Subcutaneous adipose tissue (tissue), 4 donors: ENCODE measurements around the gene NDUFS2. TPM values are rescaled to one million over a fixed set of nuclear protein-coding genes. Genes with fewer than 3 reads are reported as not detected.

Source experiments
- total RNA-seq, 4 donors: library from RNA; depleted of rRNA; stranded (reverse); fragments of >200 nt; gene quantifications; one replicate each; pipeline ENCODE4 v1.1.0, GENCODE V29; 2016
- TF ChIP-seq, protein P1 (sequence below): fragments of 450-650 bp; IDR thresholded peaks from one replicate; pipeline ENCODE4 v1.5.1; 2016; ENCODE audit warnings: low read depth, mild to moderate bottlenecking, control low read depth, antibody characterized with exemption, moderate library complexity

The NDUFS2 gene
- total RNA-seq, 4 donors from 2014 or later, result 74.7 to 125 (median 106) TPM

DNA sequence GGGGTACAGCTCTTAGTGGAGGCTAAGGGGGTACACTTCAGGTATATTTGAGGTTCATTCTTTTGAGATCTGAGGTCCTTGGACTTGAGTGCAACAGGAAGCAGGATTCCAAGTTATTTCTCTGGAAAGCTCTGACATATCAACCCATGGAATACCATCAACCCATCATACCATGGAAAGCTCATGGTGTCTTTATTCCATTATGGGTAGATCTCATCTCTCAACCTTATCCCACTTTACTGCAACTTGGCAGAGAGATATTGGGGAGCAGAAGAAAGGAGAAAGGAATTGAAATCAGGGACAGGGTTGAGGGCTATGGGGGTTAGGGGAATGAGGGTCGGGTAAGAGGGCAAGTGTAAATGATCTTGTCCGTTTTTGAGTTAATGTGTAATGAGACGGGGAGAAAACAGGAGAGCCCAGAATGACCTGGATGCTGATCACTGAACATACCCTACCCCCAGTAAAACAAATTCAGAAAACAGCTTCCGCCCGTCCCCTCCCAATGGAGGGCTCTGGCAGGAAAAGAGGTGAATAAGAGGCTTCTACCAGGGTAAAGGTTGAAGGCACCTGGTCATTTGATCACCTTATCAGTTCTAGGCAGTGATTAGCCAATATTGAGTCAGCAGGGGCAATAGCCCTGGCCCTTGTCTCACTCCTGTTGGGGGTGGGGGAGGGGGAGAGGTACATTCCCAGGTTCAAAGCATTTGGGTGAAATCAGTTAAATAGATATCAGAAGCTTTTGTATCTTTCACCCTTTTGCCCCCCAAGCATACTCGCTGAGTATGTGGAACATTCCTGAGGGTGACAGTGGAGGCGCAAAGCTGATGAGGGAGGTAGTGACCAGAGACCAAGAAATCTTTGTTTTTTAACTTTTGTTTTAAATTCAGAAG, 21.9 kb downstream of the NDUFS2 start:
- TF ChIP-seq, protein P1, sequence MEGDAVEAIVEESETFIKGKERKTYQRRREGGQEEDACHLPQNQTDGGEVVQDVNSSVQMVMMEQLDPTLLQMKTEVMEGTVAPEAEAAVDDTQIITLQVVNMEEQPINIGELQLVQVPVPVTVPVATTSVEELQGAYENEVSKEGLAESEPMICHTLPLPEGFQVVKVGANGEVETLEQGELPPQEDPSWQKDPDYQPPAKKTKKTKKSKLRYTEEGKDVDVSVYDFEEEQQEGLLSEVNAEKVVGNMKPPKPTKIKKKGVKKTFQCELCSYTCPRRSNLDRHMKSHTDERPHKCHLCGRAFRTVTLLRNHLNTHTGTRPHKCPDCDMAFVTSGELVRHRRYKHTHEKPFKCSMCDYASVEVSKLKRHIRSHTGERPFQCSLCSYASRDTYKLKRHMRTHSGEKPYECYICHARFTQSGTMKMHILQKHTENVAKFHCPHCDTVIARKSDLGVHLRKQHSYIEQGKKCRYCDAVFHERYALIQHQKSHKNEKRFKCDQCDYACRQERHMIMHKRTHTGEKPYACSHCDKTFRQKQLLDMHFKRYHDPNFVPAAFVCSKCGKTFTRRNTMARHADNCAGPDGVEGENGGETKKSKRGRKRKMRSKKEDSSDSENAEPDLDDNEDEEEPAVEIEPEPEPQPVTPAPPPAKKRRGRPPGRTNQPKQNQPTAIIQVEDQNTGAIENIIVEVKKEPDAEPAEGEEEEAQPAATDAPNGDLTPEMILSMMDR, result no peak

DNA sequence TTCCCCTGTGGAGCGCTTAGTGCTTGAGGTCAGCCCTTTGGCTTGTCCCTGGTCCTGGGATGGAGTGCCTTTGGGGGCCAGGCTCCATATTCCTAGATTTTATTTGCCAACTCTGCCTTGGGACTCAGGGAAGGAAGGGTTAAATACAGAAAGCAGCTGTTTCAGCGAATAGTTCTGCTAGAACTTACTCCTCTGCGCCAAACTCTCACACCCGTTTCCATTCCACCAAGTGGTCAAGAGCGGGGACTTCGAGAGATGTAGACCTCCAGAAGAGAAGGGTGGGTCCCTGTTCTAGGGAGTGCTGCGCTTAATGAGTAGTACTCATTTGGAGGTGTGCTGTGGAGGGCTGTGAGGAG, 23.0 kb downstream of the NDUFS2 start:
- TF ChIP-seq, protein P1, result no peak

DNA sequence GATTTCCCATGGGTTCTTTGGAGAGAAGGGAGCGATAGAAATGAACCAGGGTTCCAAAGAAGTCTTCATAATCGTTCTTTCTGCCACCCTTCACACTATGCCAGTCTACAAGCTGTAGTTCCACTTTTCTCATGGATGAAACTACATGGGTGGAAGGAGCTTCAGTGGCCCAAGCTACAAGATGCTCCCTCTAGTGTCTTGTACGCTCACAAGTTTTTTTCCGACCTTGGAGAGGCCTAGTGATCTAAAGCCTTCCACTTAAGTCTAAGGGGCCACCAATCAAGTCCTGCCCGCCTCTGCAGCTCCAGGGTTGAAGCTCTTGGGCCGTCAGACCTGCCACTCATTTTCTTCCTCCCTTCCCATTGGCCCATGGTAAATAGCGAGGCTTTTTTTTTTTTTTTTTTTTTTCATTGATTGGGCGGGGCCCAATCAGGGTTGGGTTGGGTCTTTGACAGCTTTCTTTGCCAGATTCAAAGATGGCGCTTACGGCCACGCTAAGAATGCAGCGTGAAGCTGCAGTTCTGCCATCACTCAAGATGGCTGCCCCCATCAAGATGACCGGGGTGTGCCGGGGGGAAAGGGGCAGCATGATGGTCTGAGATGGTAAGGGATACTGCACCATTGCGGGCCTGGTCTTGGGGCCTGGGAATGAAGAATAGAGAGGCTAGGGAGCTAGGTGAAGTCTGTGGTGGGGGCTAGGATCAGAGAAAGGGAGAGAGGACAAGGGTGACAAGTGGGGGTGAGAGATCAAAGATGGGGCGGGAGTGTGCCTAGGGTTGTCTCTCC, 23.6 kb downstream of the NDUFS2 start, which contains the start of gene TOMM40L:
Gene TOMM40L (plus strand): TSS at position 527 of the 786 bp plus-strand sequence. CDS start 430 bp downstream, outside the sequence.
- TF ChIP-seq, protein P1, result no peak

DNA sequence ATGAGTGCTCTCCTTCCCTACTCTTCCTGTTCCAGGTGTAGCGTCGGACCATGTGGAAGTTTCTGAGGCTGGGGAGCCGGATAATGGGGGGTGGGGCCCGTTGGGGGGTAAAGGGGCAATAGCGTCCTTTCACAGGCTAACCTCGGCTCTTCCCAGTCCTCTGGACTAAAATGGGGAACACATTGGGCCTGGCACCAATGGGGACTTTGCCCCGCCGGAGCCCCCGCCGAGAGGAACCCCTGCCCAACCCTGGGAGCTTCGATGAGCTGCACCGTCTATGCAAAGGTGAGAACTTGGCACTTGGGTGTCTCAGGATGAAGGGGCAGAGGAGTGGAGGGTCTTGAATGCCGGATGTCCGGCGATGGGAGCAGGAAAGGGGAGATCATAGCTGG, 24.1 kb downstream of the NDUFS2 start:
- TF ChIP-seq, protein P1, result no peak

DNA sequence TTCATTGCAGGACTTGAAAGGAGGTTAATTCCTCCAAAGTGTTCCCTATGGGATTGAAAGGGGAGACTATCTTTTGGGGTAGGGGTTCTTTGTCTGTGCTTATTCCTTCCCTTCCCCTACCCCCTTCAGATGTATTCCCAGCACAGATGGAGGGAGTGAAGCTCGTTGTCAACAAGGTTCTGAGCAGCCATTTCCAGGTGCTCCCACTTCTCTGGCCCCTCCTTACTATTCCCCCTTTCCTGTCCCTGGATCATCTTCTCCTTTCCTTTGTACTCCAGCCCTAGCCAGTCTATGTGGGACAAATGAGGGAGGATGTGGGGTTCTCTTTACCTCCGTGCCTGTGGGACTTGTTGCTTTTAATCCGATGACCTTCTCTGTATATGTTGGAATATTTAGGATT, 24.6 kb downstream of the NDUFS2 start:
- TF ChIP-seq, protein P1, result no peak

DNA sequence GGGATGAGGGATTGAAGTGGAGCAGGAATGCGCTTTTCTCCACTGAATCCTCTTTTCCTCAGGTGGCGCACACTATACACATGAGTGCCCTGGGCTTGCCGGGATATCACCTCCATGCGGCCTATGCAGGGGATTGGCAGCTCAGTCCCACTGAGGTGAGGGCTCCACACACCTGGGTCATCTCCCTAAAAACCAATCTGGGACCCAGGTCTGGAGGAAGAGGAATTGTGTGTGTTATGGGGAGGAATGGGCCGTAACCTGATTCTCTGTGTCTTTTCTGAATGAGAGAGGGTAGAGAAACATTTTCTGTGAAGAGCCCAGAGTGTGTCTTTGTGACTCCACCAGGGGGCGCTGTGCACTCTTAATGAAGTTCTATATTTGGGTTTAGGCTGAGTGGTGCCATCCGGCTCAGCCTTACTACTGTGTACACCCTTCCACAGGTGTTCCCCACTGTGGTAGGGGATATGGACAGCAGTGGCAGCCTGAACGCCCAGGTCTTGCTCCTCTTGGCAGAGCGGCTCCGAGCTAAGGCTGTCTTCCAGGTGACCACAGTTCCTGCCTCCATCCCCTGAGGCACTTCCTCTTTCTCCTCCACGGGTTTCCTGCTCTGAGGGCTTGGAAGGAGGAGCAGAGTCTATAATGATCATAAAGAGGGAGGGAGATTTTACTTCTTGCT, 25.2 kb downstream of the NDUFS2 start:
- TF ChIP-seq, protein P1, result no peak

DNA sequence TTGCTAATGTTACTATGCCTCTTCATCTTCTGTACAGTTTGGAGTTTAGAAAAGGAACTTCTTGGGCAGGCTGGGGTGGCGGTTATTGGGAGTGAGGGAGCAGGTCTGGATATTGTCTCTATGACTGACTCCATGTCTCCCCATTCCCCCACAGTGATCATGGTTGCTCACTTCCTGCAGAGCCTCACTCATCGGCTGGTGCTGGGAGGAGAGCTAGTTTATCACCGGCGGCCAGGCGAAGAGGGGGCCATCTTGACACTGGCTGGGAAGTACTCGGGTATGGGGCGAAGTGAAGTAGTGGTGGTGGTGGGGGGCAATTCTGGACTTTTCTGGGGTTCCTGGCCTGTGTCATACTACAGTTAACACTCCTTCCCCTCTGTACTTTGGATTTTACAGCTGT, 25.9 kb downstream of the NDUFS2 start:
- TF ChIP-seq, protein P1, result no peak
